LNCaP clone FGC (cell line): ENCODE measurements around the gene CCT4.
"Not testable (repeated sequence)": the region's sequence is repeated elsewhere in the genome, so short reads cannot be mapped to it uniquely, and the experiment has no call there.

Experiments
- DNase-seq: peaks from one replicate; pipeline ENCODE4 v3.0.0-alpha.2; 2011; ENCODE audit warnings: low read depth
- H3K4me3 ChIP-seq: 2 replicates; pipeline ENCODE4 v1.5.1; 2011; ENCODE audit warnings: mild to moderate bottlenecking, low read depth, low read length, control low read depth
- CTCF ChIP-seq: IDR thresholded peaks from 2 replicates; pipeline ENCODE4 v1.5.1; 2012; ENCODE audit warnings: mild to moderate bottlenecking; ENCODE audit not compliant: control insufficient read depth, insufficient read depth; ENCODE audit errors: extremely low read depth

The CCT4 gene

GRCh38 chr2:61924895-61925663 lies 36.6 kb upstream of the CCT4 start:
- no peak overlapping the region for H3K4me3 ChIP-seq
- DNase-seq: no peak
- TF ChIP-seq CTCF: no peak

- H3K4me3 ChIP-seq: no peak overlapping the region
- no peak for TF ChIP-seq CTCF
- no peak for DNase-seq
Observed at GRCh38 chr2:61922714-61923113, 34.3 kb upstream of the CCT4 start.

GRCh38 chr2:61920548-61920947 lies 32.1 kb upstream of the CCT4 start:
- no peak for DNase-seq
- H3K4me3 ChIP-seq: no peak overlapping the region
- TF ChIP-seq CTCF: no peak

GRCh38 chr2:61914794-61915193 lies 26.3 kb upstream of the CCT4 start:
- DNase-seq: not testable (repeated sequence)

GRCh38 chr2:61911510-61911909 lies 23.1 kb upstream of the CCT4 start:
- TF ChIP-seq CTCF: no peak
- no peak for DNase-seq
- no peak overlapping the region for H3K4me3 ChIP-seq

More at GRCh38 chr2:61914794-61915193, 26.3 kb upstream of the CCT4 start:
- H3K4me3 ChIP-seq: not testable (repeated sequence)

GRCh38 chr2:61910603-61911002 lies 22.1 kb upstream of the CCT4 start:
- TF ChIP-seq CTCF: no peak
- no peak overlapping the region for H3K4me3 ChIP-seq
- no peak for DNase-seq

- H3K4me3 ChIP-seq: no peak overlapping the region
- DNase-seq: no peak
- no peak for TF ChIP-seq CTCF
Observed at GRCh38 chr2:61909116-61909515, 20.7 kb upstream of the CCT4 start.
